ENCODE measurements around the gene MADD. TPM values are rescaled to one million over a fixed set of nuclear protein-coding genes. Genes with fewer than 3 reads are reported as not detected.

MADD gene
- 50.1 TPM for total RNA-seq
- long read RNA-seq, full-length matches to known transcripts, result 1 of 30 reads
- long read RNA-seq, partial matches to known transcripts, result 10 of 30 reads
- long read RNA-seq, other reads (novel, unspliced or antisense), result 19 of 30 reads

GRCh38 chr11:47269829-47270305 is at the start of gene MADD:
MADD (plus strand) TSS chr11:47270133.
- Histone ChIP-seq H3K4me3 (peak within 1 kb of the TSS; percentile 80), H3K27ac (peak within 1 kb of the TSS; percentile 94), H3K4me1 (peaks cover 39% of the 10 kb centered on the region), H3K9me3 (no peaks in the 10 kb centered on the region), H3K27me3 (no peaks in the 10 kb centered on the region), H3K36me3 (peaks cover 11% of the 10 kb centered on the region)
- peak; percentile 95 for DNase-seq
- peak; percentile 94 for ATAC-seq
- intact Hi-C loops (cut with DNase I), result loop anchor here (10.0 kb wide), 1 partner anchor 85 kb away; the partner anchor contains the start of gene MYBPC3
- no peak for TF ChIP-seq CTCF (IDR thresholded peaks at IDR 0.05)

- no peak overlapping the region for H3K27ac ChIP-seq
- intact Hi-C loops (cut with DNase I), result no loop called here
These were observed 49.5 kb upstream of the MADD start for GRCh38 chr11:47220401-47220821.

GRCh38 chr11:47222696-47223095 is 47.2 kb upstream of the MADD start:
- ATAC-seq (no peak), DNase-seq (no peak)
- intact Hi-C loops (cut with DNase I), result no loop called here
- H3K9me3 ChIP-seq, result no peaks in the 10 kb centered on the region
- H3K27me3 ChIP-seq, result no peaks in the 10 kb centered on the region
- no peak for TF ChIP-seq CTCF (IDR thresholded peaks at IDR 0.05)
- H3K4me3 ChIP-seq, result no peak overlapping the region
- H3K36me3 ChIP-seq, result peaks cover 66% of the 10 kb centered on the region
- peaks cover 14% of the 10 kb centered on the region for H3K4me1 ChIP-seq
- H3K27ac ChIP-seq, result no peak overlapping the region

More at GRCh38 chr11:47220401-47220821, 49.5 kb upstream of the MADD start:
- Histone ChIP-seq H3K27me3 (no peaks in the 10 kb centered on the region), H3K9me3 (no peaks in the 10 kb centered on the region), H3K4me3 (no peak overlapping the region), H3K4me1 (peaks cover 27% of the 10 kb centered on the region), H3K36me3 (peaks cover 50% of the 10 kb centered on the region)
- no peak for DNase-seq
- ATAC-seq, result no peak
- no peak for TF ChIP-seq CTCF (IDR thresholded peaks at IDR 0.05)

GRCh38 chr11:47225552-47226400 is 44.2 kb upstream of the MADD start:
- Histone ChIP-seq H3K4me1 (no peaks in the 10 kb centered on the region), H3K9me3 (no peaks in the 10 kb centered on the region), H3K27ac (no peak overlapping the region), H3K4me3 (no peak overlapping the region), H3K36me3 (peaks cover 54% of the 10 kb centered on the region), H3K27me3 (no peaks in the 10 kb centered on the region)
- ATAC-seq (peak; percentile 60), DNase-seq (no peak)
- intact Hi-C loops (cut with DNase I), result no loop called here
- TF ChIP-seq CTCF (IDR thresholded peaks at IDR 0.05), result no peak

- no peaks in the 10 kb centered on the region for H3K27me3 ChIP-seq
- DNase-seq, result no peak
- H3K4me1 ChIP-seq, result no peaks in the 10 kb centered on the region
- H3K4me3 ChIP-seq, result no peak overlapping the region
- peaks cover 36% of the 10 kb centered on the region for H3K36me3 ChIP-seq
- H3K9me3 ChIP-seq, result no peaks in the 10 kb centered on the region
- no peak for TF ChIP-seq CTCF (IDR thresholded peaks at IDR 0.05)
- ATAC-seq, result no peak
- no peak overlapping the region for H3K27ac ChIP-seq
- intact Hi-C loops (cut with DNase I), result no loop called here
These were observed 40.8 kb upstream of the MADD start for GRCh38 chr11:47229161-47229560.

All from upper lobe of right lung (tissue), 1 donor.